K562 (cell line): ENCODE data around the gene POLR2A. TPM values are rescaled to one million over a fixed set of nuclear protein-coding genes. Genes with fewer than 3 reads are reported as not detected.

Experiments used
- CTBP1 ChIP-seq: fragments of 450-650 bp; IDR thresholded peaks from 2 replicates; pipeline ENCODE4 v1.6.1; 2016; ENCODE audit warnings: borderline replicate concordance
- CXXC5 ChIP-seq: fragments of 250-450 bp; sonication (Bioruptor Pico); IDR thresholded peaks from 2 replicates; pipeline ENCODE4 v1.8.0; 2022; ENCODE audit warnings: inconsistent platforms, mild to moderate bottlenecking, moderate library complexity
- E2F3 ChIP-seq: fragments of 250-450 bp; sonication (Bioruptor Pico); IDR thresholded peaks from 2 replicates; pipeline ENCODE4 v1.4.0; 2020; ENCODE audit warnings: mild to moderate bottlenecking
- HDGF ChIP-seq: fragments of 450-650 bp; IDR thresholded peaks from 2 replicates; pipeline ENCODE4 v1.6.1; 2016
- JUND ChIP-seq, 2 experiments: IDR thresholded peaks; 2 replicates in 1 of 2; 3 replicates in 1 of 2; pipeline ENCODE4 v1.6.1; 2011; ENCODE audit warnings: borderline replicate concordance in 2 of 2, low read depth in 2 of 2, low read length in 2 of 2, improper control_type of control experiment in 1 of 2, missing biosample characterization in 1 of 2, missing genetic modification characterization in 1 of 2, missing genetic modification reagents in 1 of 2
- LCOR ChIP-seq: sonication (generic); formaldehyde crosslinking; IDR thresholded peaks from 2 replicates; pipeline ENCODE4 v1.8.0; 2022; ENCODE audit warnings: mild to moderate bottlenecking, missing genetic modification reagents
- MAZ ChIP-seq, 2 experiments: fragments of 450-650 bp in 1 of 2; sonication (generic) in 1 of 2; formaldehyde crosslinking; IDR thresholded peaks in 1 of 2; conservative IDR thresholded peaks in 1 of 2; 2 replicates each; pipeline versions ENCODE4 v1.4.0 to v1.5.0; 2020; ENCODE audit warnings: mild to moderate bottlenecking in 1 of 2, missing genetic modification reagents in 1 of 2
- MED1 ChIP-seq: sonication (generic); formaldehyde crosslinking; IDR thresholded peaks from 2 replicates; pipeline ENCODE4 v1.8.1; 2023; ENCODE audit warnings: missing genetic modification reagents, borderline replicate concordance
- MYC ChIP-seq, 2 experiments: fragments of 250-450 bp in 1 of 2; sonication (Bioruptor Pico) in 1 of 2; IDR thresholded peaks; 2 replicates each; pipeline versions ENCODE4 v1.5.1 to v1.6.1; 2012 to 2021; ENCODE audit warnings: low read depth in 2 of 2, borderline replicate concordance in 1 of 2, improper control_type of control experiment in 1 of 2, low read length in 1 of 2, mild to moderate bottlenecking in 1 of 2, moderate library complexity in 1 of 2
- NCOA2 ChIP-seq, 2 experiments: fragments of 450-650 bp; IDR thresholded peaks; 2 replicates each; pipeline ENCODE4 v1.6.1; 2018; ENCODE audit warnings: mild to moderate bottlenecking in 2 of 2, moderate library complexity in 1 of 2; ENCODE audit not compliant: partially characterized antibody in 2 of 2
- PCBP2 ChIP-seq: fragments of 200-400 bp; formaldehyde crosslinking; IDR thresholded peaks from 2 replicates; pipeline ENCODE4 v1.6.1; 2018; ENCODE audit warnings: low read length, low read depth, mild to moderate bottlenecking, moderate library complexity; ENCODE audit not compliant: poor library complexity, severe bottlenecking
- SIRT6 ChIP-seq: IDR thresholded peaks from one replicate; pipeline ENCODE4 v1.6.1; 2012; ENCODE audit warnings: low read depth, mild to moderate bottlenecking, control low read depth, inconsistent platforms, low read length, moderate library complexity
- SMAD4 ChIP-seq: fragments of 250-450 bp; sonication (Bioruptor Pico); conservative IDR thresholded peaks from 2 replicates; pipeline ENCODE4 v1.8.0; 2021; ENCODE audit warnings: inconsistent platforms, mild to moderate bottlenecking, moderate library complexity
- SRSF7 ChIP-seq: fragments of 200-400 bp; formaldehyde crosslinking; optimal IDR thresholded peaks from 2 replicates; pipeline ENCODE3; 2017; ENCODE audit warnings: mild to moderate bottlenecking, low read depth, low read length
- WHSC1 ChIP-seq: IDR thresholded peaks from one replicate; pipeline ENCODE4 v1.6.1; 2012; ENCODE audit warnings: low read length, control low read depth, inconsistent platforms
- YBX1 ChIP-seq: fragments of 450-650 bp; IDR thresholded peaks from 2 replicates; pipeline ENCODE4 v1.7.1; 2016; ENCODE audit warnings: mild to moderate bottlenecking
- ZBTB17 ChIP-seq: fragments of 450-650 bp; formaldehyde crosslinking; IDR thresholded peaks from 2 replicates; pipeline ENCODE4 v1.4.0; 2020; ENCODE audit warnings: mild to moderate bottlenecking
- ZBTB7A ChIP-seq: IDR thresholded peaks from 2 replicates; pipeline ENCODE4 v1.6.1; 2011; ENCODE audit warnings: low read depth, mild to moderate bottlenecking, low read length, moderate library complexity, borderline replicate concordance; ENCODE audit not compliant: control insufficient read depth
- ZMIZ1 ChIP-seq, 2 experiments: fragments of 150-350 bp in 1 of 2; IDR thresholded peaks; 2 replicates each; pipeline ENCODE4 v1.6.1; 2012 to 2016; ENCODE audit warnings: low read depth in 2 of 2, low read length in 2 of 2, mild to moderate bottlenecking in 1 of 2, moderate library complexity in 1 of 2
- ZNF277 ChIP-seq: fragments of 250-450 bp; sonication (Bioruptor Pico); IDR thresholded peaks from 2 replicates; pipeline ENCODE4 v1.8.0; 2022; ENCODE audit warnings: inconsistent platforms, mild to moderate bottlenecking, moderate library complexity, borderline replicate concordance
- ZNF644 ChIP-seq: fragments of 200-800 bp; sonication (Bioruptor generic); IDR thresholded peaks from 2 replicates; pipeline ENCODE4 v1.6.1; 2016; ENCODE audit warnings: low read depth, missing genetic modification characterization, missing compliant biosample characterization
- ZNF785 ChIP-seq: fragments of 250-450 bp; sonication (Bioruptor Pico); IDR thresholded peaks from 2 replicates; pipeline ENCODE4 v1.4.0; 2020; ENCODE audit warnings: mild to moderate bottlenecking
- polyA plus RNA-seq, 8 experiments: library from polyadenylated mRNA; depleted of rRNA in 4 of 8; stranded (reverse) in 5 of 8; unstranded in 3 of 8; fragments of >200 nt; fragmentation: Nextera tagmentation in 2 of 8; fragmentation: Illumina TruSeq in 1 of 8; extraction: Ambion mirVana in 2 of 8; extraction: Trizol in 1 of 8; gene quantifications; 2 replicates each; pipeline versions ENCODE4 v1.2.1 to v1.2.3, GENCODE V29; 2011 to 2014; ENCODE audit warnings: inconsistent platforms in 1 of 8, missing spikeins in 1 of 8
- total RNA-seq, 7 experiments: library from RNA; depleted of rRNA in 6 of 7; stranded (reverse); fragments of >200 nt in 6 of 7; fragmentation: Illumina TruSeq in 2 of 7; extraction: Trizol in 2 of 7; gene quantifications; 2 replicates each; pipeline versions ENCODE4 v1.2.1 to v1.2.3, GENCODE V29; 2011 to 2021; ENCODE audit warnings: low replicate concordance in 1 of 7

Gene POLR2A
- total and polyA plus RNA-seq, 9 of the 15 experiments (the other 6 are each of a cell fraction or from before 2014, with no cell fraction given) = 1.3 to 109 (median 12.4) TPM

- TF ChIP-seq ZNF785 (no peak), SMAD4 (CRISPR knock-in tag) (no peak), YBX1 (no peak), SIRT6 (no peak), MYC (IDR thresholded peaks at IDR 0.05; ENCODE audit: low read depth, low read length) (no peak), MYC (CRISPR knock-in tag; IDR thresholded peaks at IDR 0.05; ENCODE audit: borderline replicate concordance, low read depth) (no peak), JUND (IDR thresholded peaks at IDR 0.05; ENCODE audit: borderline replicate concordance, low read depth, low read length) (0 out of 2 replicates have a peak, but pooled peaks have one; percentile 4), JUND (tag; IDR thresholded peaks at IDR 0.05; ENCODE audit: borderline replicate concordance, low read depth, low read length) (no peak), MED1 (CRISPR knock-in tag) (no peak), E2F3 (CRISPR knock-in tag) (no peak), ZNF277 (CRISPR knock-in tag) (no peak), HDGF (no peak), ZBTB17 (CRISPR knock-in tag) (peak; percentile 96), CXXC5 (CRISPR knock-in tag) (peak; percentile 28; the same call in 1 of the 2 replicates), ZMIZ1 (IDR thresholded peaks at IDR 0.05; ENCODE audit: low read depth in 2 of 2, low read length in 2 of 2) (peak in 1 of 2 experiments; percentile 52; a peak in 1 of 4 replicates), NCOA2 (IDR thresholded peaks at IDR 0.05; ENCODE audit: partially characterized antibody in 2 of 2) (no peak), ZNF644 (no peak), LCOR (CRISPR knock-in tag) (no peak), MAZ (CRISPR knock-in tag; conservative IDR thresholded peaks at IDR 0.05 in 1 of 2, IDR thresholded peaks at IDR 0.05 in 1 of 2) (peak; percentile 19 to 31; a peak in 3 of 4 replicates), PCBP2 (no peak), ZBTB7A (peak; percentile 73; the same call in 1 of the 2 replicates), SRSF7 (no peak), CTBP1 (no peak), WHSC1 (no peak)
Measured at GRCh38 chr17:7444682-7445618, 39.2 kb upstream of the POLR2A start, which contains the start of gene CHRNB1 (continued).
